Activated T-helper 2 cell treated with anti-CD3 and anti-CD28 coated beads, Interferon-gamma antibody, Interleukin-2, Interleukin-4, amounts not matched to agents 10 μg/mL and 5 μg/mL and 100 μg/mL, durations not matched to agents 14 hours and 24 hours and 36 hours (primary cell): ENCODE results near the gene ZBTB9. TPM values are rescaled to one million over a fixed set of nuclear protein-coding genes. Genes with fewer than 3 reads are reported as not detected.

ENCODE experiments used
- DNase-seq: peaks from one replicate; pipeline ENCODE4 v3.0.0; 2021; ENCODE audit warnings: low spot score
- H3K27ac Mint-ChIP-seq: one replicate; pipeline ENCODE4 v1.8.0; 2021; ENCODE audit warnings: mixed read lengths
- H3K27me3 Mint-ChIP-seq: one replicate; pipeline ENCODE4 v1.8.0; 2021; ENCODE audit warnings: low read depth, mixed read lengths
- H3K36me3 Mint-ChIP-seq: one replicate; pipeline ENCODE4 v1.8.0; 2021; ENCODE audit warnings: low read depth, mixed read lengths
- H3K4me1 Mint-ChIP-seq: one replicate; pipeline ENCODE4 v1.8.0; 2021; ENCODE audit warnings: low read depth, mixed read lengths
- H3K4me3 Mint-ChIP-seq: one replicate; pipeline ENCODE4 v1.8.0; 2021; ENCODE audit warnings: low read depth, mild to moderate bottlenecking, moderate library complexity, mixed read lengths
- H3K9me3 Mint-ChIP-seq: one replicate; pipeline ENCODE4 v1.8.0; 2021; ENCODE audit warnings: mixed read lengths
- intact Hi-C: fragments of 100-400 bp; cut with micrococcal nuclease; formaldehyde crosslinking; loops from one replicate; pipeline ENCODE4 v1.15.1; 2023
- total RNA-seq: library from RNA; stranded (reverse); gene quantifications from 2 replicates; pipeline ENCODE4 v1.2.3, GENCODE V29; 2022

Gene ZBTB9
- total RNA-seq, 1 donor from 2014 or later = 11.5 TPM

DNA sequence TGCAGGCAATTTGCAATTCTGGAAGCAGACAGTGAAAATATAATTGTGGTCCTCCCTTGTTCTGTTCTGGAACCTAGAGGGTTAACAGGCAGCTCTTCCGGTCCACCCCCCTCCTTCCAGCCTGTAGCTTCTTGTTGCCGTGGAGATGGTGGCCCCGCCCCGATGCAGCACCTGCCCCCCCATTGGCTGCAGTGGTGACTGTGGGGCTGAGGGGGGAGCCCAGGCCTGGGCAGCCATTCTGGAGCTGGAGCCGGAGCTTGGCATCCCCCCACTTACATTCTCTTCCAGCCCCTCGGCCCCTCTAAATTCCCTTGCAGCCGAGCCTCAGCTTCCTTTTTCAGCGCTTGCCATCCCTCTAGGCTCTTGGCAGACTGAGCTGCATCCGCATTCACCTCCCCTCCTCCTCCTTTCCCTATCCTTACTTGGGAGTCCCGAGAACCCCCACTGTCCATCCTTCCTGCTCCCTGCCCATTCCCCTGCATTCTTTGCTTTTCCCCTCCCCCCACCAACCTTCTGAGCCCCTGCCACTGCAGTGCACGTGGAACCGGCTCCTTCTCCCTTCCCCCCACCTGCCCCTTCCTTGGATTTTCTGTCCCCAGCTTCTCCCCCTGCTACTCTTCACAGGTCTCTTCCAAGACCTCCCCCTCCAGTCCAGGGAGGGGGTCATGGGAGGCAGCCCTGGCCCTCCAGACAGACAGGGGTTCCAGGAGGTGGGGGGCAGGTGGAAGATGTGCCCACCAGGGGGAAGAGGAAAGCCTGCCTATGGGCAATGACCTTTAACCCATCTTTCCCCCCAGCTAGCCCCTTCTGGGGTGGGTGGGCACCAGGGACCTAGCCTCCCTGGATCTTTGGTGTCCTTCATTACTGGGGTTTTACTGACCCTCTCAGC lies 23.1 kb upstream of the ZBTB9 start:
- Mint-ChIP-seq H3K4me3 (peak overlapping the region; percentile 9), H3K27me3 (no peaks in the 10 kb centered on the region), H3K36me3 (peaks cover 35% of the 10 kb centered on the region), H3K9me3 (no peaks in the 10 kb centered on the region), H3K4me1 (peaks cover 38% of the 10 kb centered on the region), H3K27ac (no peak overlapping the region)
- intact Hi-C loops = no loop called here
- peak; percentile 69 for DNase-seq

GRCh38 chr6:33431880-33432541 lies 22.4 kb upstream of the ZBTB9 start:
- Mint-ChIP-seq H3K4me3 (no peak overlapping the region), H3K27me3 (no peaks in the 10 kb centered on the region), H3K27ac (no peak overlapping the region), H3K4me1 (peaks cover 35% of the 10 kb centered on the region), H3K9me3 (no peaks in the 10 kb centered on the region), H3K36me3 (peaks cover 42% of the 10 kb centered on the region)
- no peak for DNase-seq
- intact Hi-C loops = no loop called here

DNA sequence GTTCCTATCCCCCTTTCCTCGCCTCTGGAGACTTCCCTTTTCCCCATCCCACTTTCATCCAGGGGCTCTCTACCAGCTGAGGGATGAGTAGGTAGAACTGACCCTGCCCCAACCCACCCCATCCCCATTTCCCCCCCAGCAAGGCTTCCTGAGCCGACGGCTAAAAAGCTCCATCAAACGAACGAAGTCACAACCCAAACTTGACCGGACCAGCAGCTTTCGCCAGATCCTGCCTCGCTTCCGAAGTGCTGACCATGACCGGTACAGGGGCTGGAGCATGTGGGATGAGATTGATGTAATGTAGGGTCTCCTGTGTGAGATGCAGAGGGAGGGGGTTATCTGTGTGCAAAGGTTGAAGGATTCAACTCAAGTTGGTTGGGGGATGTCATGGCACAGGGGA lies 21.8 kb upstream of the ZBTB9 start:
- H3K27me3 Mint-ChIP-seq = no peaks in the 10 kb centered on the region
- intact Hi-C loops = no loop called here
- no peak for DNase-seq
- H3K36me3 Mint-ChIP-seq = peaks cover 46% of the 10 kb centered on the region
- no peak overlapping the region for H3K4me3 Mint-ChIP-seq
- peak overlapping the region; percentile 8 for H3K27ac Mint-ChIP-seq
- no peaks in the 10 kb centered on the region for H3K9me3 Mint-ChIP-seq
- peaks cover 30% of the 10 kb centered on the region for H3K4me1 Mint-ChIP-seq

DNA sequence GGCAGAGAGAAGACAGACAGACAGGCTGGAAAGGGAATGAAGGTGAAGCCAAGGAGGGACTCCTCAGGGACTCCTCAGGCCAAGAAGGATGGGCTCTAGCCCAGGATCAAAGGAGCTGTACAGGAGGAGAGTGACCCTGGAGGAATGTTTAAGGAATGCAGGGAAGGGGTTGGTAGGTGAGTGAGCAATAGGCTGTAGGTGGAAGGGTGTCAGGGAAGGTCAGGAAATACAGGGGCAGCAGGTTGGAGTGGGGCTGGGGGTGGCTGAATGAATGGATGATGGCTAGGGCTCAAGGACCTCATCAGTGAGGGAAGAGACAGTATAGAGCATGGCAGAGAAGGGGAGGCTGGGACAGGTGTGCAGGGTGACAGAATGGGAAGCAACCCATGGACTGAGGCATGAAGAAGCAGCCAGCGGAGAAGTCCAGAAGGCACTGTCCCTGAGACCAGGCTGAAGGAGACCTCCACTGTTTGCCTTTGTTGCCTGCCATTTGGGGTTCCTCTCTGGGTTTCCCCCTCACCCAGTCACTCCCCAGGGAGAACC lies 21.3 kb upstream of the ZBTB9 start:
- peaks cover 30% of the 10 kb centered on the region for H3K4me1 Mint-ChIP-seq
- H3K9me3 Mint-ChIP-seq = no peaks in the 10 kb centered on the region
- peaks cover 51% of the 10 kb centered on the region for H3K36me3 Mint-ChIP-seq
- no peak overlapping the region for H3K27ac Mint-ChIP-seq
- H3K27me3 Mint-ChIP-seq = no peaks in the 10 kb centered on the region
- no peak overlapping the region for H3K4me3 Mint-ChIP-seq
- intact Hi-C loops = no loop called here
- DNase-seq = no peak

DNA sequence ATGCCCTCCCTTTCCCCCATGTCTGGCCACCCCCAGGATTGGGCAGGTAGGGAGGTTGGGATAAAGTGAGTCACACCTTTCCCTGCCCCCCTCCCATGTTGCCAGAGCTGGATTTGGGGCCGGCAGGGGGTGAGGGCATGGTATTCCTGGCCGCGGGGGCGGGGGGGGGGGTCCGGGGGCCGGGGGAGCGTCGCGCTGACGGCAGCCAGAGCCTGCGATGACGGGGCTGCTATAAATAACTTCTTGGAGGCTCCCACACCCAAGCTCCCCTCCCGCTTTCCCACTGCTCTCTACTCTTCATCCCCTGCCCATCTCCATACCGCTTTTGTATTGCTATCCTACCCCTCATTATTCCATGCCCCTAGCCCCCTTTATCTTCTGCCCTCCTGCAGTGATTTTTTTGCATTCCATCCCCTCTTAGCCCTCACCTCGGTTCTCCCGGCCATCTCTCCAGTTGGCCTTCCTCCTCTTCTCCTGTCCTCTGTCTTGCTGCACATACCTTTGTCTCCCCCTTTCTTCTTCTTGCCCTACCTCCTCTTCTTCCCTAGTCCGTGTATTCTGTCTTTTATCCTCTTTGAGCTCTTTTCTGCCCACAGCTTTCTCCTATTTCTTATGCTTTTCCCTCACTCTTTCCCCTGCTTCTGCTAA lies 20.7 kb upstream of the ZBTB9 start:
- H3K27me3 Mint-ChIP-seq = no peaks in the 10 kb centered on the region
- DNase-seq = no peak
- intact Hi-C loops = no loop called here
- no peaks in the 10 kb centered on the region for H3K9me3 Mint-ChIP-seq
- no peak overlapping the region for H3K27ac Mint-ChIP-seq
- peaks cover 53% of the 10 kb centered on the region for H3K36me3 Mint-ChIP-seq
- H3K4me3 Mint-ChIP-seq = no peak overlapping the region
- peaks cover 26% of the 10 kb centered on the region for H3K4me1 Mint-ChIP-seq

GRCh38 chr6:33434961-33435360 lies 19.4 kb upstream of the ZBTB9 start:
- intact Hi-C loops = no loop called here
- no peak for DNase-seq
- H3K27me3 Mint-ChIP-seq = no peaks in the 10 kb centered on the region
- H3K9me3 Mint-ChIP-seq = no peaks in the 10 kb centered on the region
- H3K4me1 Mint-ChIP-seq = peaks cover 13% of the 10 kb centered on the region
- no peak overlapping the region for H3K4me3 Mint-ChIP-seq
- peaks cover 62% of the 10 kb centered on the region for H3K36me3 Mint-ChIP-seq
- no peak overlapping the region for H3K27ac Mint-ChIP-seq

DNA sequence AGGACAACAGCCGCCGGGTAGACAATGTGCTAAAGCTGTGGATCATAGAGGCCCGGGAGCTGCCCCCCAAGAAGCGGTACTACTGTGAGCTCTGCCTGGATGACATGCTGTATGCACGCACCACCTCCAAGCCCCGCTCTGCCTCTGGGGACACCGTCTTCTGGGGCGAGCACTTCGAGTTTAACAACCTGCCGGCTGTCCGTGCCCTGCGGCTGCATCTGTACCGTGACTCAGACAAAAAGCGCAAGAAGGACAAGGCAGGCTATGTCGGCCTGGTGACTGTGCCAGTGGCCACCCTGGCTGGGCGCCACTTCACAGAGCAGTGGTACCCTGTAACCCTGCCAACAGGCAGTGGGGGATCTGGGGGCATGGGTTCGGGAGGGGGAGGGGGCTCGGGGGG lies 16.7 kb upstream of the ZBTB9 start:
- Mint-ChIP-seq H3K27ac (no peak overlapping the region), H3K4me1 (no peaks in the 10 kb centered on the region), H3K27me3 (no peaks in the 10 kb centered on the region), H3K9me3 (no peaks in the 10 kb centered on the region), H3K36me3 (peaks cover 77% of the 10 kb centered on the region), H3K4me3 (no peak overlapping the region)
- intact Hi-C loops = no loop called here
- no peak for DNase-seq

DNA sequence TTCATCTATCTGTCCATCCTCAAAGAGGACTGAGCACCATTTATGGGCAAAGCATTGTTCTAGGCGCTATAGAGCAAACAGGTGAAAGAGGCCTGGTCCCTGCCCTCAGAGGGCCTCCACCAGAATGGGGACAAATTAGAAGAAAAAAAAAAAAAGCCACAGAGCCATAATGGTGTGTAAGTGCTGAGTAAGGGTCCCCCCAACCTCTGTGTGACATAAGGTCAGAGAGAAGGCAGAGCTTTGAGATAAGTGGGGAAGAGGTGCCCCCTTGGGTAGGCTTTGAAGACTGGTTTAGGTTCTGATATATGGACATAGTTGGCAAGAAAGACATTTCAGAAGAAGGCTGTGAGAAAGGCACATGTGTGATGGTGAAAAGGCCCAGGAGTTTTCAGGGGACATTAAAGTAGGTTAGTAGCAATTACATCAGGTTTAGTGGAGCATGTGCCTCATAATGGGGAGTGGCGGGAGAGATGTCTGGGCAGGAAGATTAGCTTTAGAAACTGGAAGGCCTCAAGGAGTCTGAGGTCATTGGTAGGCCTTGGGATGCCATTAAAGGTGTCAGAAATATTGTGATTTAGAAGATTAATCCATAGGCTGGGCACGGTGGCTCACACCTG lies 15.3 kb upstream of the ZBTB9 start:
- intact Hi-C loops = no loop called here
- Mint-ChIP-seq H3K4me1 (no peaks in the 10 kb centered on the region), H3K9me3 (no peaks in the 10 kb centered on the region), H3K27ac (no peak overlapping the region), H3K36me3 (peaks cover 76% of the 10 kb centered on the region), H3K4me3 (no peak overlapping the region), H3K27me3 (no peaks in the 10 kb centered on the region)
- no peak for DNase-seq

- no peak overlapping the region for H3K27ac Mint-ChIP-seq
- H3K9me3 Mint-ChIP-seq = no peaks in the 10 kb centered on the region
- H3K27me3 Mint-ChIP-seq = no peaks in the 10 kb centered on the region
- intact Hi-C loops = no loop called here
- no peak for DNase-seq
- peaks cover 82% of the 10 kb centered on the region for H3K36me3 Mint-ChIP-seq
- H3K4me1 Mint-ChIP-seq = no peaks in the 10 kb centered on the region
- H3K4me3 Mint-ChIP-seq = no peak overlapping the region
These were observed 14.3 kb upstream of the ZBTB9 start for GRCh38 chr6:33439956-33440648.

DNA sequence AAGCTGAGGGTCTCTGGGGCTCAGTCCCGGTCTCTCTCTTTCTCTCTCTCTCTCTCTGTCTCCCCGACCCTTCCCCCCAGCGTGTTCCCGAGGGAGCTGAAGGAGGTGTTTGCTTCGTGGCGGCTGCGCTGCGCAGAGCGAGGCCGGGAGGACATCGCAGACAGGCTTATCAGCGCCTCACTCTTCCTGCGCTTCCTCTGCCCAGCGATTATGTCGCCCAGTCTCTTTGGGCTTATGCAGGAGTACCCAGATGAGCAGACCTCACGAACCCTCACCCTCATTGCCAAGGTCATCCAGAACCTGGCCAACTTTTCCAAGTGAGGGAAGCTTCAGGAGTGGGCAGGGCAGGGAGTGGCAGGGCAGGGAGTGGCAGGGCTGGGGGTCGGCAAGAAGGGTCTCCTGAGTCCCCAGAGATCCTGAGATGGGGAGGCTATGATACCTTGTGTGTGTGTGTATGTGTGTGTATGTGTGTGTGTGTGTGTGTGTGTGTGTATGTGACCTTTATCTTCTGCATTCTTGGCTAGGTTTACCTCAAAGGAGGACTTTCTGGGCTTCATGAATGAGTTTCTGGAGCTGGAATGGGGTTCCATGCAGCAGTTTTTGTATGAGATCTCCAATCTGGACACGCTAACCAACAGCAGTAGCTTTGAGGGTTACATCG lies 13.6 kb upstream of the ZBTB9 start:
- no peak for DNase-seq
- Mint-ChIP-seq H3K4me3 (no peak overlapping the region), H3K9me3 (no peaks in the 10 kb centered on the region), H3K4me1 (no peaks in the 10 kb centered on the region), H3K27me3 (no peaks in the 10 kb centered on the region), H3K36me3 (peaks cover 78% of the 10 kb centered on the region), H3K27ac (no peak overlapping the region)
- intact Hi-C loops = no loop called here

DNA sequence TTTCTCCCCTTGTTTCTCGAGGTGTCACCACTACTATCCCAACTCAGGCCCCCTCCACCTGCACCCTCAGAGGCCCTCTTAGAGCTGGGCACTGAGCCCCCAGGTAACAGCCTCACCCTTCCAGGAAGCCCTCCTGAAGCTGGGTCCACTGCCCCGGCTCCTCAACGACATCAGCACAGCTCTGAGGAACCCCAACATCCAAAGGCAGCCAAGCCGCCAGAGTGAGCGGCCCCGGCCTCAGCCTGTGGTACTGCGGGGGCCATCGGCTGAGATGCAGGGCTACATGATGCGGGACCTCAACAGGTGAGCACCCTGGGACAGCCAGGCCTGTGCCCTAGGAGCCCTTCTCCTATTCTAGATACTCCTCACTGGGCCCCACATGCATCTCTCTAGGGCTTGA lies 12.9 kb upstream of the ZBTB9 start:
- Mint-ChIP-seq H3K4me1 (no peaks in the 10 kb centered on the region), H3K9me3 (no peaks in the 10 kb centered on the region), H3K27ac (no peak overlapping the region), H3K36me3 (peaks cover 77% of the 10 kb centered on the region), H3K27me3 (no peaks in the 10 kb centered on the region), H3K4me3 (no peak overlapping the region)
- intact Hi-C loops = no loop called here
- no peak for DNase-seq

DNA sequence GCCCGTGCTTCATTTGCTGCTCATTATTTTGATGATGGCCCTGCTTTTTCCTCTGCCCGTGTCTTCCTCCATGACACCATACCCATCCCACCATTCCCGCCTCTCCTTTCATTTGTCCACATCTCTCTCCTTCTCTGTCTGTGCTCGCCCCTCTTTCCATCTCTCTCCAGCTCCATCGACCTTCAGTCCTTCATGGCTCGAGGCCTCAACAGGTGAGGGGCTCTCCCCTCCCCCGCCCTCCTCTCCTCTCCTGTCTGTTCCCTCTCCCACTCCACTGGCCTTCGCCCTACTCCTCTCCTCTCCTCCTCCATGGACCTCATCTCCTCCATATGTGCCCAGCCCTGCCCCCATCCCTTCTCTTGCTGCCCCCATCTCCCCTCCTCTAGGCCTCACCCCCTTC lies 12.1 kb upstream of the ZBTB9 start:
- no peak for DNase-seq
- Mint-ChIP-seq H3K4me1 (no peaks in the 10 kb centered on the region), H3K4me3 (no peak overlapping the region), H3K27me3 (no peaks in the 10 kb centered on the region), H3K36me3 (peaks cover 78% of the 10 kb centered on the region), H3K27ac (no peak overlapping the region), H3K9me3 (no peaks in the 10 kb centered on the region)
- intact Hi-C loops = no loop called here
